K562 (cell line): ENCODE results near the gene LZTS2. TPM values are rescaled to one million over a fixed set of nuclear protein-coding genes. Genes with fewer than 3 reads are reported as not detected.

Source experiments
- ASH1L ChIP-seq: fragments of 450-650 bp; IDR thresholded peaks from 2 replicates; pipeline ENCODE4 v1.6.1; 2018; ENCODE audit warnings: borderline replicate concordance, mild to moderate bottlenecking, low read depth; ENCODE audit not compliant: partially characterized antibody
- ATF3 ChIP-seq, 2 experiments: fragments of 450-650 bp in 1 of 2; sonication (generic) in 1 of 2; formaldehyde crosslinking in 1 of 2; IDR thresholded peaks in 1 of 2; conservative IDR thresholded peaks in 1 of 2; 2 replicates each; pipeline versions ENCODE4 v1.6.1 to v1.8.1; 2016 to 2023; ENCODE audit warnings: mild to moderate bottlenecking in 2 of 2, moderate library complexity in 2 of 2, inconsistent platforms in 1 of 2, missing genetic modification reagents in 1 of 2
- ATF7 ChIP-seq: fragments of 450-650 bp; IDR thresholded peaks from 2 replicates; pipeline ENCODE4 v1.7.1; 2014; ENCODE audit warnings: mild to moderate bottlenecking, moderate library complexity
- BRCA1 ChIP-seq, 2 experiments: fragments of 450-650 bp in 1 of 2; sonication (generic) in 1 of 2; formaldehyde crosslinking in 1 of 2; IDR thresholded peaks; 2 replicates each; pipeline versions ENCODE4 v1.5.0 to v1.6.1; 2017 to 2020; ENCODE audit warnings: mild to moderate bottlenecking in 1 of 2, missing genetic modification reagents in 1 of 2
- BRF1 ChIP-seq: IDR thresholded peaks from 3 replicates; pipeline ENCODE4 v1.6.1; 2011; ENCODE audit warnings: borderline replicate concordance, mild to moderate bottlenecking; ENCODE audit not compliant: insufficient read length; ENCODE audit errors: extremely low read depth
- CREB5 ChIP-seq: fragments of 250-450 bp; sonication (Bioruptor Pico); IDR thresholded peaks from 2 replicates; pipeline ENCODE4 v1.5.0; 2020; ENCODE audit warnings: mild to moderate bottlenecking
- E2F4 ChIP-seq: sonication (generic); formaldehyde crosslinking; IDR thresholded peaks from 2 replicates; pipeline ENCODE4 v1.8.0; 2022; ENCODE audit warnings: mild to moderate bottlenecking, low read depth, missing genetic modification reagents
- FOXP4 ChIP-seq: sonication (generic); formaldehyde crosslinking; IDR thresholded peaks from 2 replicates; pipeline ENCODE4 v1.8.0; 2022; ENCODE audit warnings: mild to moderate bottlenecking, missing genetic modification reagents, borderline replicate concordance
- GATAD2A ChIP-seq: fragments of 450-650 bp; IDR thresholded peaks from 2 replicates; pipeline ENCODE4 v1.6.1; 2017
- HDAC8 ChIP-seq: fragments of 450-650 bp; IDR thresholded peaks from 2 replicates; pipeline ENCODE4 v1.6.1; 2016; ENCODE audit warnings: mild to moderate bottlenecking, missing genetic modification characterization, moderate library complexity, missing compliant biosample characterization
- HIVEP1 ChIP-seq: fragments of 250-450 bp; sonication (Bioruptor Pico); IDR thresholded peaks from 2 replicates; pipeline ENCODE4 v1.4.0; 2020; ENCODE audit warnings: mild to moderate bottlenecking
- SNIP1 ChIP-seq: fragments of 450-650 bp; IDR thresholded peaks from 2 replicates; pipeline ENCODE4 v1.7.1; 2017; ENCODE audit warnings: low read depth, mild to moderate bottlenecking
- ZBTB9 ChIP-seq: fragments of 450-650 bp; formaldehyde crosslinking; IDR thresholded peaks from 2 replicates; pipeline ENCODE4 v1.4.0; 2020; ENCODE audit warnings: mild to moderate bottlenecking, moderate library complexity
- ZNF232 ChIP-seq: sonication (generic); formaldehyde crosslinking; IDR thresholded peaks from 2 replicates; pipeline ENCODE4 v1.8.0; 2022; ENCODE audit warnings: mild to moderate bottlenecking, missing genetic modification reagents
- polyA plus RNA-seq, 8 experiments: library from polyadenylated mRNA; depleted of rRNA in 4 of 8; stranded (reverse) in 5 of 8; unstranded in 3 of 8; fragments of >200 nt; fragmentation: Nextera tagmentation in 2 of 8; fragmentation: Illumina TruSeq in 1 of 8; extraction: Ambion mirVana in 2 of 8; extraction: Trizol in 1 of 8; gene quantifications; 2 replicates each; pipeline versions ENCODE4 v1.2.1 to v1.2.3, GENCODE V29; 2011 to 2014; ENCODE audit warnings: inconsistent platforms in 1 of 8, missing spikeins in 1 of 8
- total RNA-seq, 7 experiments: library from RNA; depleted of rRNA in 6 of 7; stranded (reverse); fragments of >200 nt in 6 of 7; fragmentation: Illumina TruSeq in 2 of 7; extraction: Trizol in 2 of 7; gene quantifications; 2 replicates each; pipeline versions ENCODE4 v1.2.1 to v1.2.3, GENCODE V29; 2011 to 2021; ENCODE audit warnings: low replicate concordance in 1 of 7

Gene LZTS2
- total and polyA plus RNA-seq, 9 of the 15 experiments (the other 6 are each of a cell fraction or from before 2014, with no cell fraction given), result 0.23 to 42.5 (median 14.7) TPM

GRCh38 chr10:100998991-100999741, 442 bp upstream of the LZTS2 start (continued):
- TF ChIP-seq BRF1, result no peak
- no peak for TF ChIP-seq FOXP4
- no peak for TF ChIP-seq ASH1L
- no peak for TF ChIP-seq CREB5 (CRISPR knock-in tag)
- TF ChIP-seq SNIP1, result no peak
- no peak for TF ChIP-seq E2F4
- peak; percentile 39; the same call in 1 of the 2 replicates for TF ChIP-seq ATF7
- TF ChIP-seq GATAD2A, result no peak
- TF ChIP-seq ZBTB9 (CRISPR knock-in tag), result peak; percentile 48; the same call in 1 of the 2 replicates
- TF ChIP-seq HIVEP1, result no peak
- no peak for TF ChIP-seq HDAC8
- no peak for TF ChIP-seq BRCA1 (IDR thresholded peaks at IDR 0.05)
- no peak for TF ChIP-seq BRCA1 (CRISPR knock-in tag; IDR thresholded peaks at IDR 0.05)
- no peak for TF ChIP-seq ZNF232
- no peak for TF ChIP-seq ATF3 (IDR thresholded peaks at IDR 0.05)
- no peak for TF ChIP-seq ATF3 (CRISPR knock-in tag; conservative IDR thresholded peaks at IDR 0.05)
